HCT116 (cell line): ENCODE measurements around the gene TMEM222.

Experiments used
- CTCF ChIP-seq, 3 experiments: fragments of 200-600 bp in 1 of 3; sonication (generic) in 1 of 3; IDR thresholded peaks in 2 of 3; conservative IDR thresholded peaks in 1 of 3; 2 replicates each; pipeline ENCODE4 v1.5.1; 2012 to 2017; ENCODE audit warnings: low read depth in 2 of 3, low read length in 2 of 3, antibody characterized with exemption in 1 of 3, borderline replicate concordance in 1 of 3, control low read depth in 1 of 3, mild to moderate bottlenecking in 1 of 3, mixed read lengths in 1 of 3, mixed run types in 1 of 3, moderate library complexity in 1 of 3; ENCODE audit not compliant: insufficient read depth in 1 of 3
- EZH2 ChIP-seq: fragments of 200-600 bp; sonication (generic); IDR thresholded peaks from 2 replicates; pipeline ENCODE4 v1.6.1; 2017; ENCODE audit warnings: antibody characterized with exemption, mixed run types
- MAX ChIP-seq: IDR thresholded peaks from 2 replicates; pipeline ENCODE4 v1.6.1; 2012
- POLR2AphosphoS5 ChIP-seq: IDR thresholded peaks from 2 replicates; pipeline ENCODE4 v1.6.1; 2011; ENCODE audit warnings: mild to moderate bottlenecking, low read depth, low read length, moderate library complexity

GRCh38 chr1:27285274-27285660 lies 36.7 kb upstream of the TMEM222 start:
- TF ChIP-seq EZH2 (no peak), MAX (no peak), POLR2AphosphoS5 (no peak), CTCF (IDR thresholded peaks at IDR 0.05 in 2 of 3, conservative IDR thresholded peaks at IDR 0.05 in 1 of 3; ENCODE audit: borderline replicate concordance in 1 of 3, insufficient read depth in 1 of 3, low read depth in 2 of 3, low read length in 2 of 3) (no peak)
